Natural killer cell (primary cell): ENCODE measurements around the gene LRP1B. TPM values are rescaled to one million over a fixed set of nuclear protein-coding genes. Genes with fewer than 3 reads are reported as not detected.

Source experiments
- ATAC-seq, 3 donors: fragments of 150-1000 bp in 2 of 3; fragments of 200-7000 bp in 1 of 3; cut with Tn5 transposase; 1 replicate in 1 of 3; 2 replicates in 2 of 3; pipeline ENCODE4 v1.10.0; 2021; ENCODE audit warnings: mild to moderate bottlenecking in 2 of 3, moderate library complexity in 2 of 3
- DNase-seq, 2 donors: peaks; one replicate each; pipeline versions ENCODE4 v3.0.0 to v3.0.0-alpha.2; 2013 to 2021; ENCODE audit warnings: mixed read lengths in 1 of 2
- H3K27ac ChIP-seq: one replicate; pipeline ENCODE4 v1.5.1; 2013; ENCODE audit warnings: mild to moderate bottlenecking, low read length
- H3K27me3 ChIP-seq: one replicate; pipeline ENCODE4 v1.6.1; 2013; ENCODE audit warnings: low read length; ENCODE audit not compliant: control insufficient read depth, insufficient read depth
- H3K36me3 ChIP-seq: one replicate; pipeline ENCODE4 v1.6.1; 2013; ENCODE audit warnings: low read length; ENCODE audit not compliant: control insufficient read depth, insufficient read depth
- H3K4me1 ChIP-seq: one replicate; pipeline ENCODE4 v1.6.1; 2013; ENCODE audit warnings: low read length; ENCODE audit not compliant: control insufficient read depth, insufficient read depth
- H3K4me3 ChIP-seq: one replicate; pipeline ENCODE4 v1.5.1; 2013; ENCODE audit warnings: low read length
- H3K9me3 ChIP-seq: one replicate; pipeline ENCODE4 v1.6.1; 2013; ENCODE audit warnings: low read length; ENCODE audit not compliant: control insufficient read depth, insufficient read depth
- H3K27ac Mint-ChIP-seq, 2 donors: one replicate each; pipeline ENCODE4 v1.8.0; 2022; ENCODE audit warnings: mild to moderate bottlenecking in 2 of 2, mixed read lengths in 2 of 2, moderate library complexity in 1 of 2
- H3K27me3 Mint-ChIP-seq, 2 donors: one replicate each; pipeline ENCODE4 v1.8.0; 2022; ENCODE audit warnings: low read depth in 2 of 2, mixed read lengths in 2 of 2
- H3K36me3 Mint-ChIP-seq: one replicate; pipeline ENCODE4 v1.8.0; 2022; ENCODE audit warnings: mixed read lengths
- H3K4me1 Mint-ChIP-seq, 2 donors: one replicate each; pipeline ENCODE4 v1.8.0; 2022; ENCODE audit warnings: mixed read lengths in 2 of 2
- H3K4me3 Mint-ChIP-seq: one replicate; pipeline ENCODE4 v1.8.0; 2022; ENCODE audit warnings: mild to moderate bottlenecking, moderate library complexity, mixed read lengths
- H3K9me3 Mint-ChIP-seq, 2 donors: one replicate each; pipeline ENCODE4 v1.8.0; 2022; ENCODE audit warnings: mixed read lengths in 2 of 2
- CTCF ChIP-seq: fragments of 200-600 bp; IDR thresholded peaks from one replicate; pipeline ENCODE4 v1.8.0; 2022; ENCODE audit warnings: antibody characterized with exemption
- WGBS: methylation state at CpG from one replicate; pipeline ENCODE4 v1.1.7; 2013; ENCODE audit warnings: missing lambda C conversion rate; ENCODE audit not compliant: insufficient coverage; 5-methylcytosine and 5-hydroxymethylcytosine counted together
- intact Hi-C: fragments of 100-400 bp; cut with micrococcal nuclease; formaldehyde crosslinking; loops from one replicate; pipeline ENCODE4 v1.14.2; 2022
- total RNA-seq, 4 donors: library from RNA; stranded (reverse); fragments of 120-200 nt in 1 of 4; gene quantifications; one replicate each; pipeline versions ENCODE4 v1.2.3 to v1.2.4, GENCODE V29; 2013 to 2022

The LRP1B gene
- total RNA-seq, 3 donors from 2014 or later (not counting 1 experiment from before 2014, with no cell fraction given) = 0.05 TPM; not detected in 2

DNA sequence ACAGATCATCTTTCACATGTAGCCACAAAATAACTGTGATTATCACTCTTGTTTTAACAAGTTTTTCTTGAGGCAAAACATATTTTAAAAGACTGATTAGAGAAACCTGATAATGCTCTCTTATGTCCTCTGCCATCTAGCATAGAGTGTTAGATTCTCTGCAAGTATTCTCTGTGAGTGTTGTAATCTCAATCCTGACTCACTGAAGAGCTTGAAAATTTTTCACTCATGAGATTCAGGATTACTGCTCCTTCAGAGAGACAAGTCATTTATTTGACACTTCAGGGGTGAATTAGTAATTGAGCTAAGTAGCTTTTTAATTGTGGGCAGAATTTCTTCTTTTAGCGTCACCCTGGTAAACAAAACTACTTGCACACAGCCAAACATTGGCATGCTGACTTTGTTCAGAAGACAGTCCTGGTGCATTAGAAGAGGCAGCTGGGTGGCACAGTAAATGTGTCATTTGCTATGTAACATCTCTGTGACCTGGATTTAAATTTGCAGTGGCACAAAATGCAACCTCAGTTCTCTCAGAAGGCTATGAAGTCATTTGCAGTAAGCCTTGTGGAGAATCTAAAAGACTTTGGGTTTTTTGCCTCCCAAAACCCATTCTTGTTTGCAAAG is 172.9 kb downstream of the LRP1B start:
- no peaks in the 10 kb centered on the region for H3K27me3 ChIP-seq
- no peak overlapping the region for H3K27ac ChIP-seq
- no peak overlapping the region for H3K4me3 ChIP-seq
- H3K36me3 Mint-ChIP-seq = no peaks in the 10 kb centered on the region
- no peak overlapping the region for H3K4me3 Mint-ChIP-seq
- no peaks in the 10 kb centered on the region for H3K36me3 ChIP-seq
- H3K27ac Mint-ChIP-seq = no peak overlapping the region
- no peak for TF ChIP-seq CTCF
- no peaks in the 10 kb centered on the region for H3K4me1 Mint-ChIP-seq
- intact Hi-C loops = no loop called here
- no peaks in the 10 kb centered on the region for H3K27me3 Mint-ChIP-seq
- H3K9me3 Mint-ChIP-seq = peaks cover 2 to 3% of the 10 kb centered on the region in 2 donors
- no peaks in the 10 kb centered on the region for H3K4me1 ChIP-seq
- peaks cover 2% of the 10 kb centered on the region for H3K9me3 ChIP-seq
- DNase-seq (no peak), ATAC-seq (no peak)
- WGBS = no CpG with 5 or more reads among the region's 1 CpG

DNA sequence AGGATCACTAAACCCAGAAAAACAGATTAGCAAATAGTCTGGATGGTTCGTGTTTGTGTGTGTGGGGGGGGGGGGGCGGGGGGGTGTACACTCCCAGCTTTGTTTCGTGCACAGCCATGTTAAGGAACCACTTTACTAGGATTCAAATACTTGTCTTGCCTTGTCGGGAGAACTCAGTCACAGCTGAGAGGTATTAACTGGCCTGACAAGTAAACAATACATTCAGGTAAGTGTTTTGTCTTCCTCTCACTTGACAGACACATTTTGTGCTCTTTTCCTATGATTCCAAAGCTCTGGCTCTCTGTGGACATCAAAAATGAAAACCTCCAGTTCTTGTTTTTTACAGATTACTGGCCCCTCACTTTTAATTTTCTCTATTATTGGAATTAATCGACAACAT is 173.5 kb downstream of the LRP1B start:
- no peak for TF ChIP-seq CTCF
- no peaks in the 10 kb centered on the region for H3K4me1 ChIP-seq
- H3K4me3 Mint-ChIP-seq = no peak overlapping the region
- H3K36me3 ChIP-seq = no peaks in the 10 kb centered on the region
- no peak overlapping the region for H3K27ac ChIP-seq
- no peak for ATAC-seq
- DNase-seq = no peak
- H3K4me1 Mint-ChIP-seq = no peaks in the 10 kb centered on the region
- no peaks in the 10 kb centered on the region for H3K36me3 Mint-ChIP-seq
- H3K27me3 ChIP-seq = no peaks in the 10 kb centered on the region
- 46% methylated on average over 3 of the region's 5 CpGs for WGBS
- peaks cover 2% of the 10 kb centered on the region for H3K9me3 ChIP-seq
- H3K27ac Mint-ChIP-seq = no peak overlapping the region
- intact Hi-C loops = no loop called here
- H3K4me3 ChIP-seq = no peak overlapping the region
- H3K27me3 Mint-ChIP-seq = no peaks in the 10 kb centered on the region
- H3K9me3 Mint-ChIP-seq = peaks cover 2 to 3% of the 10 kb centered on the region in 2 donors

GRCh38 chr2:141947396-141948114 is 183.3 kb downstream of the LRP1B start:
- Histone ChIP-seq H3K27me3 (no peaks in the 10 kb centered on the region), H3K4me1 (no peaks in the 10 kb centered on the region), H3K36me3 (no peaks in the 10 kb centered on the region), H3K9me3 (no peaks in the 10 kb centered on the region), H3K27ac (no peak overlapping the region), H3K4me3 (no peak overlapping the region)
- intact Hi-C loops = no loop called here
- TF ChIP-seq CTCF = no peak
- DNase-seq (no peak), ATAC-seq (no peak)
- Mint-ChIP-seq H3K4me1 (no peaks in the 10 kb centered on the region), H3K4me3 (no peak overlapping the region), H3K9me3 (peaks cover 11 to 12% of the 10 kb centered on the region in 2 donors), H3K27ac (no peak overlapping the region), H3K27me3 (no peaks in the 10 kb centered on the region), H3K36me3 (no peaks in the 10 kb centered on the region)
- WGBS = 68% methylated on average over 3 of the region's 6 CpGs
